IMR-90 (cell line): ENCODE results near the gene ADAMTS9. TPM values are rescaled to one million over a fixed set of nuclear protein-coding genes. Genes with fewer than 3 reads are reported as not detected.

Source experiments
- ATAC-seq: fragments of 200-7000 bp; cut with Tn5 transposase; 2 replicates; pipeline ENCODE4 v1.9.1; 2020; ENCODE audit warnings: low read depth, mild to moderate bottlenecking, moderate library complexity
- BruUV-seq: library from RNA; stranded (reverse); fragments of 400-500 nt; replicated peaks from 2 replicates; lab custom pipeline; 2021; lab: Mats Ljungman, UMichigan
- CTCF ChIA-PET: fragments of 300-600 bp; formaldehyde crosslinking; extraction: SDS; loops from one replicate; lab custom pipeline; 2021; ENCODE audit warnings: antibody characterized with exemption; lab: Yijun Ruan, JAX
- POLR2A ChIA-PET: fragments of 300-600 bp; sonication (Branson Sonifier 250); formaldehyde crosslinking; loops from one replicate; lab custom pipeline; 2022; ENCODE audit warnings: antibody characterized with exemption; ENCODE audit not compliant: unreplicated experiment; lab: Charles Lee
- DNase-seq: peaks from one replicate; pipeline ENCODE4 v3.0.0; 2013
- H2AFZ ChIP-seq: replicated peaks from 2 replicates; pipeline ENCODE3; 2013; ENCODE audit warnings: low read length, mild to moderate bottlenecking; ENCODE audit not compliant: poor library complexity
- H2AK5ac ChIP-seq: 2 replicates; pipeline ENCODE4 v1.6.1; 2013; ENCODE audit warnings: low read depth, low read length, inconsistent platforms
- H2AK9ac ChIP-seq: replicated peaks from 2 replicates; pipeline ENCODE3; 2013; ENCODE audit warnings: mild to moderate bottlenecking, low read depth, low read length, moderate library complexity; ENCODE audit not compliant: poor library complexity
- H2BK120ac ChIP-seq: 2 replicates; pipeline ENCODE4 v1.6.1; 2013; ENCODE audit warnings: low read depth, low read length, inconsistent platforms
- H2BK15ac ChIP-seq: 3 replicates; pipeline ENCODE4 v1.6.1; 2013; ENCODE audit warnings: low read depth, low read length, inconsistent platforms
- H2BK20ac ChIP-seq: 2 replicates; pipeline ENCODE4 v1.6.1; 2013; ENCODE audit warnings: low read depth, mild to moderate bottlenecking, inconsistent platforms, low read length, moderate library complexity
- H2BK5ac ChIP-seq: 2 replicates; pipeline ENCODE4 v1.6.1; 2013; ENCODE audit warnings: mild to moderate bottlenecking, low read depth, low read length, inconsistent platforms; ENCODE audit not compliant: poor library complexity, severe bottlenecking
- H3K14ac ChIP-seq: replicated peaks from 2 replicates; pipeline ENCODE4 v1.6.1; 2013; ENCODE audit warnings: low read depth, low read length, inconsistent platforms
- H3K18ac ChIP-seq: 2 replicates; pipeline ENCODE4 v1.6.1; 2013; ENCODE audit warnings: low read depth, low read length, control low read depth
- H3K23ac ChIP-seq: 2 replicates; pipeline ENCODE4 v1.6.1; 2013; ENCODE audit warnings: low read depth, low read length, inconsistent platforms
- H3K27ac ChIP-seq: 2 replicates; pipeline ENCODE4 v1.5.1; 2013; ENCODE audit warnings: mild to moderate bottlenecking, control low read depth, low read length; ENCODE audit not compliant: insufficient read depth
- H3K27me3 ChIP-seq: 2 replicates; pipeline ENCODE4 v1.6.1; 2013; ENCODE audit warnings: low read length; ENCODE audit not compliant: control insufficient read depth, insufficient read depth
- H3K36me3 ChIP-seq: 2 replicates; pipeline ENCODE4 v1.6.1; 2013; ENCODE audit warnings: low read length, mixed read lengths; ENCODE audit not compliant: control insufficient read depth, insufficient read depth
- H3K4ac ChIP-seq: 2 replicates; pipeline ENCODE4 v1.6.1; 2013; ENCODE audit warnings: low read depth, low read length, inconsistent platforms
- H3K4me1 ChIP-seq: 2 replicates; pipeline ENCODE4 v1.6.1; 2013; ENCODE audit warnings: low read length, mixed read lengths; ENCODE audit not compliant: control insufficient read depth, insufficient read depth
- H3K4me2 ChIP-seq: 2 replicates; pipeline ENCODE4 v1.6.1; 2013; ENCODE audit warnings: low read depth, mild to moderate bottlenecking, control low read depth, low read length, moderate library complexity
- H3K4me3 ChIP-seq: 2 replicates; pipeline ENCODE4 v1.5.1; 2013; ENCODE audit warnings: low read depth, mild to moderate bottlenecking, control low read depth, low read length, moderate library complexity; ENCODE audit not compliant: insufficient read depth
- H3K56ac ChIP-seq: 2 replicates; pipeline ENCODE4 v1.6.1; 2013; ENCODE audit warnings: low read length, inconsistent platforms; ENCODE audit not compliant: insufficient read depth; ENCODE audit errors: extremely low read depth
- H3K79me1 ChIP-seq, 2 experiments: 2 replicates each; pipeline ENCODE4 v1.6.1; 2013; ENCODE audit warnings: low read length in 2 of 2, inconsistent platforms in 1 of 2, low read depth in 1 of 2
- H3K9ac ChIP-seq: 2 replicates; pipeline ENCODE4 v1.6.1; 2013; ENCODE audit warnings: low read depth, low read length, control low read depth
- H3K9me1 ChIP-seq: 2 replicates; pipeline ENCODE4 v1.6.1; 2013; ENCODE audit warnings: low read length, inconsistent platforms; ENCODE audit not compliant: insufficient read depth
- H3K9me3 ChIP-seq: 2 replicates; pipeline ENCODE4 v1.6.1; 2013; ENCODE audit warnings: low read length; ENCODE audit not compliant: control insufficient read depth, insufficient read depth
- H4K20me1 ChIP-seq: 2 replicates; pipeline ENCODE4 v1.6.1; 2013; ENCODE audit warnings: low read length, inconsistent platforms; ENCODE audit not compliant: insufficient read depth
- H4K5ac ChIP-seq: 2 replicates; pipeline ENCODE4 v1.6.1; 2013; ENCODE audit warnings: mild to moderate bottlenecking, low read depth, low read length, control low read depth
- H4K8ac ChIP-seq, 2 experiments: 2 replicates each; pipeline ENCODE4 v1.6.1; 2013; ENCODE audit warnings: low read depth in 2 of 2, low read length in 2 of 2, control low read depth in 1 of 2, inconsistent platforms in 1 of 2
- H4K91ac ChIP-seq: 2 replicates; pipeline ENCODE4 v1.6.1; 2013; ENCODE audit warnings: low read depth, low read length, inconsistent platforms; ENCODE audit not compliant: insufficient read depth
- BHLHE40 ChIP-seq: fragments of 150-350 bp; IDR thresholded peaks from 2 replicates; pipeline ENCODE4 v1.6.1; 2016; ENCODE audit warnings: mild to moderate bottlenecking, low read depth, low read length
- CEBPB ChIP-seq: IDR thresholded peaks from 2 replicates; pipeline ENCODE4 v1.6.1; 2012; ENCODE audit warnings: low read depth, low read length, improper control_type of control experiment
- CHD1 ChIP-seq: IDR thresholded peaks from 2 replicates; pipeline ENCODE4 v1.6.1; 2012; ENCODE audit warnings: low read depth, low read length, improper control_type of control experiment
- MAFK ChIP-seq: IDR thresholded peaks from 2 replicates; pipeline ENCODE4 v1.6.1; 2012; ENCODE audit warnings: low read depth, low read length, improper control_type of control experiment
- MAZ ChIP-seq: IDR thresholded peaks from 2 replicates; pipeline ENCODE4 v1.6.1; 2012; ENCODE audit warnings: low read depth, mild to moderate bottlenecking, low read length, improper control_type of control experiment, moderate library complexity, borderline replicate concordance
- MXI1 ChIP-seq: IDR thresholded peaks from 2 replicates; pipeline ENCODE4 v1.6.1; 2012; ENCODE audit warnings: low read depth, mild to moderate bottlenecking, low read length, moderate library complexity, borderline replicate concordance
- NFE2L2 ChIP-seq: fragments of 150-350 bp; IDR thresholded peaks from 2 replicates; pipeline ENCODE4 v1.6.1; 2016; ENCODE audit warnings: low read depth, mild to moderate bottlenecking, low read length
- POLR2A ChIP-seq: IDR thresholded peaks from 2 replicates; pipeline ENCODE4 v1.6.1; 2012; ENCODE audit warnings: mild to moderate bottlenecking, low read depth, low read length
- RAD21 ChIP-seq: IDR thresholded peaks from 2 replicates; pipeline ENCODE4 v1.6.1; 2012; ENCODE audit warnings: low read length, improper control_type of control experiment
- RCOR1 ChIP-seq: IDR thresholded peaks from 2 replicates; pipeline ENCODE4 v1.6.1; 2012; ENCODE audit warnings: mild to moderate bottlenecking, low read length, improper control_type of control experiment; ENCODE audit not compliant: insufficient replicate concordance
- RFX5 ChIP-seq: IDR thresholded peaks from 2 replicates; pipeline ENCODE4 v1.8.0; 2012; ENCODE audit warnings: low read depth, mild to moderate bottlenecking, low read length, moderate library complexity
- SMC3 ChIP-seq: fragments of 150-350 bp; IDR thresholded peaks from 2 replicates; pipeline ENCODE4 v1.6.1; 2016; ENCODE audit warnings: low read depth, mild to moderate bottlenecking, antibody characterized with exemption, low read length, moderate library complexity
- WGBS, 2 experiments: methylation state at CpG; one replicate each; pipeline versions ENCODE4 v1.1.5 to v1.1.7; 2013; ENCODE audit warnings: missing lambda C conversion rate in 2 of 2; ENCODE audit not compliant: insufficient read length in 1 of 2; ENCODE audit errors: extremely low coverage in 2 of 2; 5-methylcytosine and 5-hydroxymethylcytosine counted together
- dilution Hi-C: fragments of 300-500 bp; cut with HindIII; formaldehyde crosslinking; loops from one replicate; pipeline ENCODE4 v1.14.3; 2018; ENCODE audit warnings: low sequenced_read_pairs; ENCODE audit not compliant: unreplicated experiment
- in situ Hi-C: fragments of 300-500 bp; cut with MboI; formaldehyde crosslinking; loops from 3 replicates; pipeline ENCODE4 v1.14.3; 2019; ENCODE audit warnings: low sequenced_read_pairs, inconsistent platforms, mixed read lengths
- intact Hi-C: fragments of 100-400 bp; cut with micrococcal nuclease; formaldehyde crosslinking; loops from 2 replicates; pipeline ENCODE4 v1.10.0; 2022
- polyA plus RNA-seq, 3 experiments: library from polyadenylated mRNA; depleted of rRNA; stranded (reverse); fragments of >200 nt; gene quantifications; 2 replicates each; pipeline ENCODE4 v1.2.3, GENCODE V29; 2012; ENCODE audit warnings: low replicate concordance in 1 of 3
- total RNA-seq: library from RNA; depleted of rRNA; stranded (reverse); fragments of >200 nt; gene quantifications from 2 replicates; pipeline ENCODE4 v1.2.3, GENCODE V29; 2012
- TF ChIP-seq, protein P1 (sequence below): fragments of 150-350 bp; IDR thresholded peaks from 2 replicates; pipeline ENCODE4 v1.6.1; 2016; ENCODE audit warnings: low read depth, mild to moderate bottlenecking, low read length, moderate library complexity, borderline replicate concordance
- TF ChIP-seq, protein P2 (sequence below): fragments of 150-350 bp; IDR thresholded peaks from 2 replicates; pipeline ENCODE4 v1.6.1; 2017; ENCODE audit warnings: mild to moderate bottlenecking, antibody characterized with exemption, low read length, low read depth

The ADAMTS9 gene
- total and polyA plus RNA-seq, 2 of the 4 experiments (the other 2 are of a cell fraction): 0.55 to 1.1 TPM

DNA sequence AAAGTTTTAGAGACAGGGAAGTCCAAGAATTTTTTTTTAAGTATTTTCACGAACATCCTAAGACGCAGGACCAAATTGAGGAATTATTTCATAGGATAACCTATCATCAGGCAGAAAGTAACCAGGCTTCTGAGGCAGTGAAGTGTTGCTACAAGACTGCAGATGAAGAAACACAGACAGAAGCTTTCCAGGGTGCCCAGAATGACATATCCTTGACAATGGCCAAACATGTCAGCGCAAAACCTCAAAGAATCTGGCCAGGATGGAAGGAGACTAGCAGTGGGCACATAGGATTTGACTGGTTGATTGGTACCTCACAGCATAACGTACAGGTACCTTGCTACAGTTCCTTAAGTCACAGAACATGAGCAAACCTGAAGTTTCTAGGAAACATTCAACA lies 7.5 kb downstream of the ADAMTS9 start:
- peaks cover 10% of the 10 kb centered on the region; the same call in 1 of the 2 replicates for H3K4me1 ChIP-seq
- no peak overlapping the region for H2BK20ac ChIP-seq
- H3K4me2 ChIP-seq: no peak overlapping the region
- no peak overlapping the region for H3K56ac ChIP-seq
- no peak overlapping the region for H2AK5ac ChIP-seq
- dilution Hi-C loops: no loop called here
- no peak overlapping the region for H2AFZ ChIP-seq
- intact Hi-C loops: no loop called here
- no peak overlapping the region for H3K9ac ChIP-seq
- no peak overlapping the region for H4K8ac ChIP-seq
- in situ Hi-C loops: no loop called here
- CTCF ChIA-PET: no interaction called here
- H3K27me3 ChIP-seq: no peaks in the 10 kb centered on the region
- no peak overlapping the region for H4K91ac ChIP-seq
- no peak overlapping the region for H3K27ac ChIP-seq
- no peak overlapping the region for H3K23ac ChIP-seq
- no peak for TF ChIP-seq MXI1
- no peak for TF ChIP-seq NFE2L2
- no peak for TF ChIP-seq POLR2A
- no peak for TF ChIP-seq RCOR1
- no peak for TF ChIP-seq RAD21
- no peak for TF ChIP-seq SMC3
- TF ChIP-seq MAZ: no peak
- TF ChIP-seq MAFK: no peak
- TF ChIP-seq CEBPB: no peak
- TF ChIP-seq, protein P1, sequence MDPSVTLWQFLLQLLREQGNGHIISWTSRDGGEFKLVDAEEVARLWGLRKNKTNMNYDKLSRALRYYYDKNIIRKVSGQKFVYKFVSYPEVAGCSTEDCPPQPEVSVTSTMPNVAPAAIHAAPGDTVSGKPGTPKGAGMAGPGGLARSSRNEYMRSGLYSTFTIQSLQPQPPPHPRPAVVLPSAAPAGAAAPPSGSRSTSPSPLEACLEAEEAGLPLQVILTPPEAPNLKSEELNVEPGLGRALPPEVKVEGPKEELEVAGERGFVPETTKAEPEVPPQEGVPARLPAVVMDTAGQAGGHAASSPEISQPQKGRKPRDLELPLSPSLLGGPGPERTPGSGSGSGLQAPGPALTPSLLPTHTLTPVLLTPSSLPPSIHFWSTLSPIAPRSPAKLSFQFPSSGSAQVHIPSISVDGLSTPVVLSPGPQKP: no peak
- no peak for TF ChIP-seq CHD1
- no peak for TF ChIP-seq BHLHE40
- TF ChIP-seq, protein P2, sequence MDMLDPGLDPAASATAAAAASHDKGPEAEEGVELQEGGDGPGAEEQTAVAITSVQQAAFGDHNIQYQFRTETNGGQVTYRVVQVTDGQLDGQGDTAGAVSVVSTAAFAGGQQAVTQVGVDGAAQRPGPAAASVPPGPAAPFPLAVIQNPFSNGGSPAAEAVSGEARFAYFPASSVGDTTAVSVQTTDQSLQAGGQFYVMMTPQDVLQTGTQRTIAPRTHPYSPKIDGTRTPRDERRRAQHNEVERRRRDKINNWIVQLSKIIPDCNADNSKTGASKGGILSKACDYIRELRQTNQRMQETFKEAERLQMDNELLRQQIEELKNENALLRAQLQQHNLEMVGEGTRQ: no peak
- no peak for TF ChIP-seq RFX5
- no peak overlapping the region for H4K5ac ChIP-seq
- no peak overlapping the region for H3K14ac ChIP-seq
- H2BK120ac ChIP-seq: no peak overlapping the region
- ATAC-seq (no peak), DNase-seq (no peak)
- no peak overlapping the region for H3K4me3 ChIP-seq
- no peaks in the 10 kb centered on the region for H4K20me1 ChIP-seq
- no CpG with 5 or more reads among the region's 4 CpGs for WGBS, 2 experiments
- no peak overlapping the region for H2AK9ac ChIP-seq
- no peak overlapping the region for H3K18ac ChIP-seq
- H3K4ac ChIP-seq: no peak overlapping the region
- no peaks in the 10 kb centered on the region for H3K9me1 ChIP-seq
- peaks cover 12% of the 10 kb centered on the region; the same call in 1 of the 2 replicates for H3K36me3 ChIP-seq
- H2BK5ac ChIP-seq: no peak overlapping the region
- H3K9me3 ChIP-seq: no peaks in the 10 kb centered on the region
- POLR2A ChIA-PET: no interaction called here
- no peak overlapping the region for H2BK15ac ChIP-seq
- H3K79me1 ChIP-seq: no peaks in the 10 kb centered on the region
- no TSS peak for BruUV-seq
